ENCODE measurements around the gene DTYMK. TPM values are rescaled to one million over a fixed set of nuclear protein-coding genes. Genes with fewer than 3 reads are reported as not detected.

The DTYMK gene
- total RNA-seq (2014; rRNA removed; shearing (Covaris generic)), result 57.4 and 70.3 TPM in 2 replicates
- 106 and 129 TPM in 2 replicates for polyA plus RNA-seq (2014; cell fraction: nucleus; rRNA removed)

DNA sequence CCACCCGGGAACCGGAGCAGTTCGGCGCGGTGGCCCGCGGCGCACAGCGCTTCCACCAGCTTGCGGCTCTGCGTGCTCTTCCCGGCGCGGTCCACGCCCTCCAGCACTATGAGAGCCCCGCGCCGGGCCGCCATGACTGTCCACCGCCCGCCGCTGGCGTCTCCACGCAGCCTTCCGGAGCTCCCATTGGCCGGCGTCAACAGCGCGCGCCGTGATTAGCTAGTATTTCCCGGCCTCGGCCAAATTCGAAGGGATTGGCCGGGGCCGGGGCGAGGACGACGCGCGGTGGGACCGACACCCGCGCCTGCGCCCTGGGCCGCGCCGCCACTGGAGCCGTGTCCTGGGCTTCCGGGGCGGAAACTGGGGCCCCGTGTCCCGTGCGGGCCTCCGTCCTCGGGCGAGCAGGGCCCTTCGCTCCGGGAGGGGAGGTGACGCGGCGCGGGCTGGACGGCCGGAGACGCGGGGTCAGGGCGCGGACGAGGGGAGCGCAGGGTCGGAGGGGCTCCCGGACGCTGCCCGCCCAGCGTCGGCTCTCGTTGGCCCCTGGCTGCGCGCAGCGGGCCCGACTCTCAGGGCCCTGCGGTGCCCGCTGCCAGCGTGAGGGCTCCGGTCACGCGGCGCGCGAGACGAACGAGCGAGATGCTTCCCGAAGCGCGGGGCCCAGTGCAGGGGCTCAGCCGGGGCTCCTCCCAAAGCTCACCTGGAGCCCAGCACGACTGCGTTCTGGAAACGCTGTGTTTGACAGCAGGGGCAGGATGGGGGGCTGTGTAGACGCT, at the start of gene DTYMK:
DTYMK (minus strand) TSS at position 166 of the 776 bp plus-strand sequence; CDS start at position 134, 32 bp downstream.
- peak; percentile 97 for DNase-seq (ENCODE audit: extremely low read depth, low read depth)

GRCh38 chr2:241736111-241736510, 49.5 kb upstream of the DTYMK start:
- DNase-seq (ENCODE audit: extremely low read depth, low read depth), result no peak

DNA sequence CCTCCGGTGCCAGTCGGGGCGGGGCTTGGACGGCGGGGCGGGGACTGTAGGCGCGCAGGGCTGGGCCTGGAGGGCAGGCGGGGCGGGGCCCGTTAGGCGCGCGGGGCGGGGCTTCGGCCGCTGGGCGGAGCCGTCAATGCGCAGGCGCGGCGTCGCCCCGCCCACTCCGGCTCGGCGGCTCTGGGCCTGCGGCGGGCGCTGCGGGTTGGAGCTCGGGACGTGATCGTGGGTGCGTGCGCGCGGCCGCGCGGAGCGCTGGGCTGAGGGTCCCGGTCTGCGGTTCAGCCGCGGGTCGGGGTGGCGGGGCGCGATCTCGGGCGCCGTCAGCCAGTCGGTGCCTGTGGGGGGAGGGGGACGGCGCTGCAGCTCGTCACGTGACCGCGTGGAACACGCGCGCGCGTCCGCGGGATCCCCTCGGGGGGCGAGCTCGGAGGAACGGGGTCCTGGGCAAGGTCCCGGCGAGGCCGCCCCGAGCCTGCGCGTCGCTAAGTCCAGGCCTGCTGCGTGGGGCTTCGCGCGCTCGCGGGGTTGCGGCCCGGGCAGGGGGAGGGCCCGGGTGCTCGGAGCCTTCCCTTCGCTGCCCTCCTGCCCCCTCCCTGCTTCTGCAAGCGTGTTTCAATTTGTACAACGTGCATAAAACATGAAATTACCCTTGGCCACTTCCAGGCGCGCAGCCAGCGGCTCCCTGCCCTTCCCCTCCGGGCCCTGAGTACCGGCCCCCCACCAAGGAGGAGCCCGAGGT, 48.0 kb upstream of the DTYMK start, which contains the start of gene D2HGDH:
D2HGDH (plus strand) TSS at position 164 of the 742 bp plus-strand sequence. CDS start 595 bp downstream, outside the sequence.
- DNase-seq (ENCODE audit: extremely low read depth, low read depth), result peak; percentile 83

DNA sequence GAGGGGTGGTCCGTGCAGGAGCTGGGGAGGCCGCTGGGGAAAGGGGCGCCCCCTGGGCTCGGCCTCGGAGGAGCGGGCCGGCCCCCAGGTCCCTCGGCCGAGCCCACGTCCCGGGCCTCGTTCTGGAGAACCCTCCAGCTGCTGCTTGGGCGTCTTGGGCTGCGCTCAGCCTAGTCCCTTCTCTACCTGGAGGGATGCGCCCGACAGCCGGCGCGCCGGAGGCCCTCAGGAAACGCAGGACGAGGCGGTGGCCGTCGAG, 47.5 kb upstream of the DTYMK start:
- no peak for DNase-seq (ENCODE audit: extremely low read depth, low read depth)

DNA sequence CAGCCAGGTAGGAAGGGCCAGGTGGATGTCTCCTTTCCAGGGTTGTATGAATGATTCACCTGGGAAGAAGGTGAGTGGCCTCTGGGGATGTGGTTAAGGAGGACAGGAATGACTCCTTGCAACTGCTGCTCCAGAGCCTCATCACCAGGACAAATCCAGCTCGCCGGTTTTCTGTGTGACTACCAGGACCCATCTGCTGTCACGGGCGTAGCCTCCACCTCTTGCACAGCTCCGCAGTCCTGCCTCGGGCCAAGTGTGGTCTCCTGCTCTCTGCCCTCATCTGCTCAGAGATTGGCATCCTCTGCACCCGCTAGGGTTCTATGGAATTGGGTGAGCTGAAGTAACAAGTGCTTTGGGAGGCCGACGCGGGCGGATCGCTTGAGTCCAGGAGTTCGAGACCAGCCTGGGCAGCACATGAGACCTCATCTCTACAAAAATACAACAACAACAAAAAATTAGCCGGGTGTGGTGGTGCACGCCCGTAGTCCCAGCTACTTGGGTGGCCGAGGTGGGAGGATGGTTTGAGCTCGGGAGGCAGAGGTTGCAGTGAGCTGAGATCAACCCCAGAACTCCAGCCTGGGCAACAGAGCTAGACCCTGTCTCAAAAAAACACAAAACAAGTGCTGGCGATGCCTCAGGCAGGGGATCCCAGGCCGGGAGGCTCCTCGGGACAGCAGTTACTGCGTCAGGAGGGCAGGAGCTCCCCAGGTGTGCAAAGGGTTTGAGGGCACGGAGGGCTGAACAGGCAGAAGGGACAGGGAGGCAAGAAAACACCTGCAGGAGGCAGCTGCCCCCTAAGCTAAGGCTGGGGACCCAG, 47.0 kb upstream of the DTYMK start:
- DNase-seq (ENCODE audit: extremely low read depth, low read depth), result no peak

- peak; percentile 18 for DNase-seq (ENCODE audit: extremely low read depth, low read depth)
These were observed 46.0 kb upstream of the DTYMK start for GRCh38 chr2:241732513-241733186.

GRCh38 chr2:241730671-241731293, 44.2 kb upstream of the DTYMK start:
- no peak for DNase-seq (ENCODE audit: extremely low read depth, low read depth)

GRCh38 chr2:241729868-241730267, 43.3 kb upstream of the DTYMK start:
- no peak for DNase-seq (ENCODE audit: extremely low read depth, low read depth)

GRCh38 chr2:241728627-241729026, 42.0 kb upstream of the DTYMK start:
- no peak for DNase-seq (ENCODE audit: extremely low read depth, low read depth)

DNA sequence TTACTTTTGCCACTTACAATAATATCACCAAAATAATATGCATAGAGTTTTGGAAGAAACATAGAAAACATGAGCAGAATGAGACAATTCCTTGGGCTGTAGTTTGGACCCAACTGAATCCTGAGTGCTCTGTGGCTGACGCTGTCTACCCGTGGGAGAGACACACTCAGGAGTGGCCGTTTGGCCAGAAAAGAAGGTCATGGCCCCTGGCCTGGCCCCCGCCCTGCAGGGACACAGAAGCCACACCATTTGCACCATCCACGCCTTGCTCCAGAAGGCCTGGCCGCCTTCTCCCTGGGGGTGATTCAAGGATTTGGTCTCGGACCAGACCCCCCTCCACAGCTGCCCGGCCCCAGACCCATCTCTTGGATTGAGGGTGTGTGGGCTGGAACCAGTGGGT, 41.4 kb upstream of the DTYMK start:
- no peak for DNase-seq (ENCODE audit: extremely low read depth, low read depth)

DNA sequence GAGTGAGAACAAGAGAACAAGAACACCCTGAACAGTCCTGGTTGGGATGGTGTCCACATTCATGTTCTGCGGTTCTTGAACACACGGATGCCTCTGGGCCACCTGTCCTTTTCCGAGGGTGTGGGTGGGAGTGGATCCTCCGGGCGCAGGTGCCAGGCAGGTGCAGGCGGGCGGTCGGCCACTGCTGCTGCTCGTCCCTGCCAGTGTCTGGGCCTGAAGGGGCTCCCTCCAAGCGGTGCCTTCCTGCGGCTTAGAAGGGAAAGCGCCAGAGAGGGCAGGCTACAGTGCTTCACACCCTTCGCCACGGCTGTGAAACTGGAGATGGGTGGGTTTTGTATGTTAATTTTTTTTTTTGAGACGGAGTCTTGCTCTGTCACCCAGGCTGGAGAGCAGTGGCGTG, 39.8 kb upstream of the DTYMK start:
- DNase-seq (ENCODE audit: extremely low read depth, low read depth), result no peak

- no peak for DNase-seq (ENCODE audit: extremely low read depth, low read depth)
These were observed 38.6 kb upstream of the DTYMK start for GRCh38 chr2:241724975-241725870.

DNA sequence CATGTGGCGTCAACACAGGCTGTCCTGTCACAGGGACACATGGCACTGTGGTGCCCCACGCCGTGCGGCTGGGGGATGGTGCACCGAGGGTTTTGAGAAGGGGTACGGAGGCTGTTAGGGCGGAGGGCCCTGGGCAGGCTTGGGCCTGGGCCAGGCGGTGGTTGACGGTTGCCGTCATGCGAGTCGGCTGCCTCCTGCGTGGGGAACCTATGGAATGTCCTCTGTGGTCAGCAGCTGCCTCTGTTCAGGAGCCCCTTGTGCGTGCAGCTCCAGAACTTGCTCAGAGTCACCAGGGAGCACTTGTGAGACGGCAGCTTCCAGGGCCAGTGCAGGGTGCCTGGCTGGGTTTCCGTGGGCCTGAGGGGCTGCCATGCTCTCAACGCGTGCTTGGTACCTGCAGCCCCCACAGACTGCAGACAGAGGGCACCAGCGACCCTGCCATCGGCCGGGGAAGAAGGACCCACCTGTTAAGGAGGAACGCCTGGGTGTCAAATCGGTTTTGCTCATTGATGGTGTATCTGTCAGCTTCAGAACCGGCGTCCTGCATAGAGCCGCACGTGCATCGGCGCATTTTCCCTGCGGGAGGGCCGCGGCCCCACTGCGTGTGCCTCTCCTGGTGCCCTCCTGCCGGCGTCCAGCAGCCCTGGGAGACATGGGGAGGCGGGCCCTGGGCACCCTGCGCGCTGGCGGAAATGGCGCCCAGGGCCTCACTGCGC, 37.8 kb upstream of the DTYMK start:
- no peak for DNase-seq (ENCODE audit: extremely low read depth, low read depth)

DNA sequence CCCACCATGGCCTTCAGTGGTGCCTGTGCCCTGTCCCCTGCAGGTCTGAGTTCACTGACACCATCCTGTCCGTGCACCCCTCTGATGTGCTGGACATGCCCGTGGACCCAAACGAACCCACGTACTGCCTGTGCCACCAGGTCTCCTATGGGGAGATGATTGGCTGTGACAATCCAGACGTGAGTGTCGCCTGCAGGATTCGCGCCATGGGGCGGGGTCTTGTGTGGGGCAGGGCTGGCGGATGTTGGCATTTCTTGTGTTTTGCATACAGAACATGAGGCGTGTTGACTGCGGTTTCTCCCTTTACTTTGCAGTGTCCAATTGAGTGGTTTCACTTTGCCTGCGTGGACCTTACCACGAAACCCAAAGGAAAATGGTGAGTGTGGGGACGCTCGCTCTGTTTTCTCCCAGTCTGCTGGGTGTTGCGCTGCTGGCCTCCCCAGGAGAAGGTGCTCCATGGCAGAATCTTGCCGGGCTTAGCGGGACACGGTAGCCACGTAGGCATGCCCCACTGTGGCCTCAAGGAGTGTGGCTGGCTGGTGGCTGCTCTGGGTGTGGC, 36.4 kb upstream of the DTYMK start:
- no peak for DNase-seq (ENCODE audit: extremely low read depth, low read depth)

- no peak for DNase-seq (ENCODE audit: extremely low read depth, low read depth)
These were observed 35.2 kb upstream of the DTYMK start for GRCh38 chr2:241721852-241722251.

- DNase-seq (ENCODE audit: extremely low read depth, low read depth), result no peak
These were observed 33.9 kb upstream of the DTYMK start for GRCh38 chr2:241720560-241720959.

DNA sequence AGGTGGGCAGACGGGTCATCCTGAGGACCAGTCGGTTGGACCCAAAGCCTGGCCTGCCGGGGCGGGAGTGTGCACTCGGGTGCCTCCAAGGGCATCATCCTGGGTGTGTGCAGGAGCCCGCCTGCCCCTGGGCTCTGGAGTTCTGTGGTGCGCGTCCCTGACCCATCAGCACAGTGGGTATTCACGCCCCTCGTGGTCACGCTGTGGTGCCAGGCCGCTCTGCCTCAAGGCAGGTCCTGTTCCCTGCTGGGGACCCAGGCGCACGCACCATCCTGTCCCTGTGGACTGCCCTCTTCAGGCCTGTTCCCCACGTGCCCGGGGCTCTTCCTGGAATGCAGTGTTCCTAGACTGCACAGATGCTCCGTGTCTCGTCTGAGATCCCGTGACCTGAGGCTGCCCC, 33.5 kb upstream of the DTYMK start:
- DNase-seq (ENCODE audit: extremely low read depth, low read depth), result no peak

- no peak for DNase-seq (ENCODE audit: extremely low read depth, low read depth)
These were observed 32.5 kb upstream of the DTYMK start for GRCh38 chr2:241719093-241719492.

Data from NCI-H460 (cell line).